Activated naive CD8-positive, alpha-beta T cell treated with anti-CD3 and anti-CD28 coated beads, Interleukin-2, amount 50 U/mL, for 24 hours (primary cell): ENCODE data around the gene GLI2.

ENCODE experiments used
- ATAC-seq: fragments of 150-1000 bp; cut with Tn5 transposase; one replicate; pipeline ENCODE4 v1.10.0; 2021
- DNase-seq: peaks from one replicate; pipeline ENCODE4 v3.0.0; 2021
- H3K27ac Mint-ChIP-seq: one replicate; pipeline ENCODE4 v1.8.0; 2021; ENCODE audit warnings: mild to moderate bottlenecking, mixed read lengths
- H3K27me3 Mint-ChIP-seq: one replicate; pipeline ENCODE4 v1.8.0; 2021; ENCODE audit warnings: mixed read lengths
- H3K36me3 Mint-ChIP-seq: one replicate; pipeline ENCODE4 v1.8.0; 2021; ENCODE audit warnings: low read depth, mixed read lengths
- H3K4me1 Mint-ChIP-seq: one replicate; pipeline ENCODE4 v1.8.0; 2021; ENCODE audit warnings: mixed read lengths
- H3K4me3 Mint-ChIP-seq: one replicate; pipeline ENCODE4 v1.8.0; 2021; ENCODE audit warnings: mild to moderate bottlenecking, moderate library complexity, mixed read lengths
- H3K9me3 Mint-ChIP-seq: one replicate; pipeline ENCODE4 v1.8.0; 2021; ENCODE audit warnings: mixed read lengths

GLI2 gene

GRCh38 chr2:120764492-120764891, 28.8 kb downstream of the GLI2 start:
- no peak overlapping the region for H3K27ac Mint-ChIP-seq
- H3K4me3 Mint-ChIP-seq = no peak overlapping the region
- H3K36me3 Mint-ChIP-seq = no peaks in the 10 kb centered on the region
- H3K27me3 Mint-ChIP-seq = peaks cover 5% of the 10 kb centered on the region
- no peaks in the 10 kb centered on the region for H3K9me3 Mint-ChIP-seq
- no peaks in the 10 kb centered on the region for H3K4me1 Mint-ChIP-seq
- DNase-seq (no peak), ATAC-seq (no peak)

- DNase-seq (no peak), ATAC-seq (no peak)
- H3K9me3 Mint-ChIP-seq = no peaks in the 10 kb centered on the region
- H3K4me1 Mint-ChIP-seq = no peaks in the 10 kb centered on the region
- no peak overlapping the region for H3K4me3 Mint-ChIP-seq
- no peak overlapping the region for H3K27ac Mint-ChIP-seq
- peaks cover 5% of the 10 kb centered on the region for H3K27me3 Mint-ChIP-seq
- H3K36me3 Mint-ChIP-seq = no peaks in the 10 kb centered on the region
Observed at GRCh38 chr2:120764991-120765677, 29.5 kb downstream of the GLI2 start.

- no peak for DNase-seq
- no peaks in the 10 kb centered on the region for H3K9me3 Mint-ChIP-seq
- no peaks in the 10 kb centered on the region for H3K36me3 Mint-ChIP-seq
- H3K27me3 Mint-ChIP-seq = peaks cover 2% of the 10 kb centered on the region
- no peak overlapping the region for H3K4me3 Mint-ChIP-seq
- no peak overlapping the region for H3K27ac Mint-ChIP-seq
- H3K4me1 Mint-ChIP-seq = no peaks in the 10 kb centered on the region
- no peak for ATAC-seq
Observed at GRCh38 chr2:120765678-120766469, 30.2 kb downstream of the GLI2 start.

- Mint-ChIP-seq H3K9me3 (no peaks in the 10 kb centered on the region), H3K4me3 (no peak overlapping the region), H3K27ac (no peak overlapping the region), H3K4me1 (no peaks in the 10 kb centered on the region), H3K27me3 (peaks cover 2% of the 10 kb centered on the region), H3K36me3 (no peaks in the 10 kb centered on the region)
- DNase-seq (no peak), ATAC-seq (no peak)
Observed at GRCh38 chr2:120766470-120767351, 31.0 kb downstream of the GLI2 start.

- Mint-ChIP-seq H3K36me3 (no peaks in the 10 kb centered on the region), H3K9me3 (no peaks in the 10 kb centered on the region), H3K27me3 (peaks cover 2% of the 10 kb centered on the region), H3K27ac (no peak overlapping the region), H3K4me1 (no peaks in the 10 kb centered on the region), H3K4me3 (no peak overlapping the region)
- ATAC-seq (no peak), DNase-seq (no peak)
Observed at GRCh38 chr2:120767486-120768005, 31.9 kb downstream of the GLI2 start.

GRCh38 chr2:120768112-120769048, 32.7 kb downstream of the GLI2 start:
- no peaks in the 10 kb centered on the region for H3K36me3 Mint-ChIP-seq
- no peaks in the 10 kb centered on the region for H3K4me1 Mint-ChIP-seq
- H3K27me3 Mint-ChIP-seq = peaks cover 2% of the 10 kb centered on the region
- ATAC-seq (no peak), DNase-seq (no peak)
- no peaks in the 10 kb centered on the region for H3K9me3 Mint-ChIP-seq
- H3K27ac Mint-ChIP-seq = no peak overlapping the region
- no peak overlapping the region for H3K4me3 Mint-ChIP-seq

GRCh38 chr2:120769076-120769786, 33.6 kb downstream of the GLI2 start:
- Mint-ChIP-seq H3K4me1 (no peaks in the 10 kb centered on the region), H3K36me3 (no peaks in the 10 kb centered on the region), H3K27ac (no peak overlapping the region), H3K4me3 (no peak overlapping the region), H3K27me3 (peaks cover 4% of the 10 kb centered on the region), H3K9me3 (no peaks in the 10 kb centered on the region)
- no peak for DNase-seq
- no peak for ATAC-seq

- DNase-seq (no peak), ATAC-seq (no peak)
- Mint-ChIP-seq H3K27me3 (peaks cover 5% of the 10 kb centered on the region), H3K27ac (no peak overlapping the region), H3K4me1 (no peaks in the 10 kb centered on the region), H3K36me3 (no peaks in the 10 kb centered on the region), H3K4me3 (no peak overlapping the region), H3K9me3 (no peaks in the 10 kb centered on the region)
Observed at GRCh38 chr2:120769787-120770120, 34.1 kb downstream of the GLI2 start.

- Mint-ChIP-seq H3K27me3 (peaks cover 5% of the 10 kb centered on the region), H3K4me1 (no peaks in the 10 kb centered on the region), H3K9me3 (no peaks in the 10 kb centered on the region), H3K27ac (no peak overlapping the region), H3K36me3 (no peaks in the 10 kb centered on the region), H3K4me3 (no peak overlapping the region)
- no peak for ATAC-seq
- DNase-seq = no peak
Observed at GRCh38 chr2:120770176-120770575, 34.5 kb downstream of the GLI2 start.

- ATAC-seq (no peak), DNase-seq (no peak)
- H3K4me1 Mint-ChIP-seq = no peaks in the 10 kb centered on the region
- peaks cover 3% of the 10 kb centered on the region for H3K27me3 Mint-ChIP-seq
- no peak overlapping the region for H3K4me3 Mint-ChIP-seq
- H3K36me3 Mint-ChIP-seq = no peaks in the 10 kb centered on the region
- no peak overlapping the region for H3K27ac Mint-ChIP-seq
- no peaks in the 10 kb centered on the region for H3K9me3 Mint-ChIP-seq
Observed at GRCh38 chr2:120770641-120771040, 35.0 kb downstream of the GLI2 start.

- ATAC-seq (no peak), DNase-seq (no peak)
- H3K4me3 Mint-ChIP-seq = no peak overlapping the region
- H3K4me1 Mint-ChIP-seq = no peaks in the 10 kb centered on the region
- H3K27me3 Mint-ChIP-seq = peaks cover 2% of the 10 kb centered on the region
- no peaks in the 10 kb centered on the region for H3K36me3 Mint-ChIP-seq
- no peak overlapping the region for H3K27ac Mint-ChIP-seq
- no peaks in the 10 kb centered on the region for H3K9me3 Mint-ChIP-seq
Observed at GRCh38 chr2:120771111-120771780, 35.6 kb downstream of the GLI2 start.

GRCh38 chr2:120771781-120772208, 36.1 kb downstream of the GLI2 start:
- Mint-ChIP-seq H3K27ac (no peak overlapping the region), H3K9me3 (no peaks in the 10 kb centered on the region), H3K36me3 (no peaks in the 10 kb centered on the region), H3K4me1 (no peaks in the 10 kb centered on the region), H3K27me3 (peaks cover 2% of the 10 kb centered on the region), H3K4me3 (no peak overlapping the region)
- no peak for DNase-seq
- ATAC-seq = no peak

- ATAC-seq (no peak), DNase-seq (no peak)
- Mint-ChIP-seq H3K9me3 (no peaks in the 10 kb centered on the region), H3K27ac (no peak overlapping the region), H3K4me1 (no peaks in the 10 kb centered on the region), H3K36me3 (no peaks in the 10 kb centered on the region), H3K4me3 (no peak overlapping the region), H3K27me3 (peaks cover 2% of the 10 kb centered on the region)
Observed at GRCh38 chr2:120772261-120772660, 36.6 kb downstream of the GLI2 start.
